ENCODE data around the gene ACTN2. TPM values are rescaled to one million over a fixed set of nuclear protein-coding genes. Genes with fewer than 3 reads are reported as not detected.

ACTN2 gene
- total RNA-seq, 1 donor = not detected

GRCh38 chr1:236733653-236734052 lies 47.4 kb downstream of the ACTN2 start:
- no peaks in the 10 kb centered on the region for H3K9me3 ChIP-seq (ENCODE audit: low read depth, low read length)
- no peaks in the 10 kb centered on the region for H4K20me1 ChIP-seq (ENCODE audit: insufficient read depth, low read length)
- DNase-seq (ENCODE audit: insufficient read length, low spot score, missing footprints) = no peak
- no peak overlapping the region for H3K4me2 ChIP-seq (ENCODE audit: insufficient read depth, low read length)
- H3K4me1 ChIP-seq (ENCODE audit: insufficient read depth, low read length) = no peaks in the 10 kb centered on the region
- H3K36me3 ChIP-seq (ENCODE audit: insufficient read depth, low read length) = no peaks in the 10 kb centered on the region
- no peak overlapping the region for H3K4me3 ChIP-seq (ENCODE audit: insufficient read depth, low read length)
- H3K79me2 ChIP-seq (ENCODE audit: insufficient read depth, low read length) = no peaks in the 10 kb centered on the region
- H3K27ac ChIP-seq (ENCODE audit: low read depth, low read length) = no peak overlapping the region
- no peak for TF ChIP-seq CTCF (IDR thresholded peaks at IDR 0.05; ENCODE audit: extremely low read depth, low read depth, low read length)
- H2AFZ ChIP-seq (ENCODE audit: low read length) = no peak overlapping the region
- H3K27me3 ChIP-seq (ENCODE audit: insufficient read depth, low read length) = no peaks in the 10 kb centered on the region

- H3K4me1 ChIP-seq (ENCODE audit: insufficient read depth, low read length) = no peaks in the 10 kb centered on the region
- H3K4me3 ChIP-seq (ENCODE audit: insufficient read depth, low read length) = no peak overlapping the region
- H3K9me3 ChIP-seq (ENCODE audit: low read depth, low read length) = no peaks in the 10 kb centered on the region
- DNase-seq (ENCODE audit: insufficient read length, low spot score, missing footprints) = no peak
- H3K4me2 ChIP-seq (ENCODE audit: insufficient read depth, low read length) = no peak overlapping the region
- no peaks in the 10 kb centered on the region for H4K20me1 ChIP-seq (ENCODE audit: insufficient read depth, low read length)
- TF ChIP-seq CTCF (IDR thresholded peaks at IDR 0.05; ENCODE audit: extremely low read depth, low read depth, low read length) = no peak
- no peaks in the 10 kb centered on the region for H3K79me2 ChIP-seq (ENCODE audit: insufficient read depth, low read length)
- H3K36me3 ChIP-seq (ENCODE audit: insufficient read depth, low read length) = no peaks in the 10 kb centered on the region
- no peaks in the 10 kb centered on the region for H3K27me3 ChIP-seq (ENCODE audit: insufficient read depth, low read length)
- no peak overlapping the region for H2AFZ ChIP-seq (ENCODE audit: low read length)
- H3K27ac ChIP-seq (ENCODE audit: low read depth, low read length) = no peak overlapping the region
Measured at GRCh38 chr1:236734141-236734765, 48.0 kb downstream of the ACTN2 start.

- DNase-seq (ENCODE audit: insufficient read length, low spot score, missing footprints) = no peak
- Histone ChIP-seq H3K79me2 (ENCODE audit: insufficient read depth, low read length) (no peaks in the 10 kb centered on the region), H3K27me3 (ENCODE audit: insufficient read depth, low read length) (no peaks in the 10 kb centered on the region), H3K36me3 (ENCODE audit: insufficient read depth, low read length) (no peaks in the 10 kb centered on the region), H2AFZ (ENCODE audit: low read length) (no peak overlapping the region), H4K20me1 (ENCODE audit: insufficient read depth, low read length) (no peaks in the 10 kb centered on the region), H3K27ac (ENCODE audit: low read depth, low read length) (no peak overlapping the region), H3K4me3 (ENCODE audit: insufficient read depth, low read length) (no peak overlapping the region), H3K4me1 (ENCODE audit: insufficient read depth, low read length) (no peaks in the 10 kb centered on the region), H3K9me3 (ENCODE audit: low read depth, low read length) (no peaks in the 10 kb centered on the region), H3K4me2 (ENCODE audit: insufficient read depth, low read length) (no peak overlapping the region)
- TF ChIP-seq CTCF (IDR thresholded peaks at IDR 0.05; ENCODE audit: extremely low read depth, low read depth, low read length) = no peak
Measured at GRCh38 chr1:236736761-236737160, 50.5 kb downstream of the ACTN2 start.

GRCh38 chr1:236741753-236742152 lies 55.5 kb downstream of the ACTN2 start:
- H3K9me3 ChIP-seq (ENCODE audit: low read depth, low read length) = no peaks in the 10 kb centered on the region
- TF ChIP-seq CTCF (IDR thresholded peaks at IDR 0.05; ENCODE audit: extremely low read depth, low read depth, low read length) = no peak
- no peaks in the 10 kb centered on the region for H4K20me1 ChIP-seq (ENCODE audit: insufficient read depth, low read length)
- no peak overlapping the region for H3K4me2 ChIP-seq (ENCODE audit: insufficient read depth, low read length)
- H3K27ac ChIP-seq (ENCODE audit: low read depth, low read length) = no peak overlapping the region
- H3K79me2 ChIP-seq (ENCODE audit: insufficient read depth, low read length) = no peaks in the 10 kb centered on the region
- no peaks in the 10 kb centered on the region for H3K27me3 ChIP-seq (ENCODE audit: insufficient read depth, low read length)
- H2AFZ ChIP-seq (ENCODE audit: low read length) = no peak overlapping the region
- no peak for DNase-seq (ENCODE audit: insufficient read length, low spot score, missing footprints)
- no peak overlapping the region for H3K4me3 ChIP-seq (ENCODE audit: insufficient read depth, low read length)
- no peaks in the 10 kb centered on the region for H3K36me3 ChIP-seq (ENCODE audit: insufficient read depth, low read length)
- no peaks in the 10 kb centered on the region for H3K4me1 ChIP-seq (ENCODE audit: insufficient read depth, low read length)
